CD4-positive, alpha-beta T cell (primary cell): Measurements from ENCODE around the gene POU2AF2. TPM values are rescaled to one million over a fixed set of nuclear protein-coding genes. Genes with fewer than 3 reads are reported as not detected.

ENCODE experiments used
- ATAC-seq: fragments of 200-7000 bp; cut with Tn5 transposase; one replicate; pipeline ENCODE4 v1.10.0; 2022; ENCODE audit warnings: mild to moderate bottlenecking; ENCODE audit not compliant: poor library complexity
- CTCF ChIA-PET: fragments of 350-600 bp; sonication (Branson Sonifier 250); formaldehyde crosslinking; loops from one replicate; lab custom pipeline; 2021; ENCODE audit warnings: antibody characterized with exemption, inconsistent platforms; lab: Charles Lee
- POLR2A ChIA-PET: fragments of 350-600 bp; sonication (Branson Sonifier 250); formaldehyde crosslinking; loops from one replicate; lab custom pipeline; 2021; ENCODE audit warnings: antibody characterized with exemption, inconsistent platforms; lab: Charles Lee
- DNase-seq, 14 experiments: peaks; one replicate each; pipeline ENCODE4 v3.0.0-alpha.2; 2013 to 2020; ENCODE audit warnings: mixed read lengths in 2 of 14
- H3K27ac ChIP-seq, 2 donors: one replicate each; pipeline versions ENCODE4 v1.5.1 to v1.7.0; 2013; ENCODE audit warnings: low read length in 2 of 2, low read depth in 1 of 2, mild to moderate bottlenecking in 1 of 2
- H3K27me3 ChIP-seq, 2 experiments: 1 replicate in 1 of 2; 2 replicates in 1 of 2; pipeline versions ENCODE4 v1.6.1 to v1.7.0; 2013; ENCODE audit warnings: low read length in 2 of 2, control low read depth in 1 of 2, mild to moderate bottlenecking in 1 of 2, moderate library complexity in 1 of 2; ENCODE audit not compliant: insufficient read depth in 2 of 2, control insufficient read depth in 1 of 2
- H3K36me3 ChIP-seq: one replicate; pipeline ENCODE4 v1.6.1; 2013; ENCODE audit warnings: low read length, control low read depth; ENCODE audit not compliant: insufficient read depth
- H3K4me1 ChIP-seq: one replicate; pipeline ENCODE4 v1.6.1; 2013; ENCODE audit warnings: low read length, control low read depth; ENCODE audit not compliant: insufficient read depth
- H3K4me3 ChIP-seq: one replicate; pipeline ENCODE4 v1.5.1; 2013; ENCODE audit warnings: mild to moderate bottlenecking, low read length, moderate library complexity
- H3K9me3 ChIP-seq, 2 experiments: 1 replicate in 1 of 2; 2 replicates in 1 of 2; pipeline versions ENCODE4 v1.6.1 to v1.7.0; 2013; ENCODE audit warnings: low read length in 2 of 2, mild to moderate bottlenecking in 2 of 2, control low read depth in 1 of 2, moderate library complexity in 1 of 2; ENCODE audit not compliant: control insufficient read depth in 1 of 2, insufficient read depth in 1 of 2
- H3K27ac Mint-ChIP-seq: one replicate; pipeline ENCODE4 v1.8.0; 2020; ENCODE audit warnings: mixed read lengths
- H3K27me3 Mint-ChIP-seq: one replicate; pipeline ENCODE4 v1.8.0; 2021; ENCODE audit warnings: mixed read lengths
- H3K36me3 Mint-ChIP-seq: one replicate; pipeline ENCODE4 v1.8.0; 2021; ENCODE audit warnings: low read depth, mixed read lengths
- H3K4me1 Mint-ChIP-seq: one replicate; pipeline ENCODE4 v1.8.0; 2021; ENCODE audit warnings: low read depth, mixed read lengths
- H3K4me3 Mint-ChIP-seq: one replicate; pipeline ENCODE4 v1.8.0; 2020; ENCODE audit warnings: mild to moderate bottlenecking, mixed read lengths
- H3K9me3 Mint-ChIP-seq: one replicate; pipeline ENCODE4 v1.8.0; 2020; ENCODE audit warnings: mixed read lengths
- intact Hi-C, 2 experiments: fragments of 100-400 bp; cut with DNase I in 1 of 2; cut with micrococcal nuclease in 1 of 2; formaldehyde crosslinking; loops; one replicate each; pipeline versions ENCODE4 v1.15.1 to v1.9.0; 2023 to 2025; cut with DNase I, micrococcal nuclease
- total RNA-seq, 174 experiments: library from RNA in 2 of 174; stranded (reverse) in 2 of 174; gene quantifications; one replicate each; pipeline ENCODE4 v1.2.3 and lab custom pipeline; 2021 to 2026
- TF ChIP-seq, protein P1 (sequence below): fragments of 200-600 bp; IDR thresholded peaks from one replicate; pipeline ENCODE4 v1.8.0; 2022; ENCODE audit warnings: antibody characterized with exemption, mild to moderate bottlenecking

The POU2AF2 gene
- total RNA-seq, 2 experiments from 2014 or later: not detected

DNA sequence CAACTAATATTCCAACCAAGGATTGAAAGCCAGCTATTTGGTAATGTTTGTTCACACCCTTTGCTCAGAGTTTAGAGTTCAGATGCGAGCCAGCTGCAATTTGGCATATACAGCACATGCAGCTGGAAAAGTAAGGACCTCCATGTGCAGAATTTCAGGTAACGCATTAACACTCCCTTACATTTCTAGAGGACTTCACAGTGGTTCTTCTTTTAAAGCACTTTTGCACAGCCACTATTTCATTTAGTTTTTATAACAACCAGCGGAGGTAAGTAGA is 56.3 kb downstream of the POU2AF2 start:
- H3K4me1 Mint-ChIP-seq: peaks cover 5% of the 10 kb centered on the region
- peaks cover 6% of the 10 kb centered on the region for H3K4me1 ChIP-seq
- DNase-seq (no peak), ATAC-seq (no peak)
- intact Hi-C loops: loop anchor here in 1 of 2 experiments (5.0 kb wide), 1 partner anchor 1991 kb away; no protein-coding TSS in a partner anchor
- H3K9me3 ChIP-seq: no peaks in the 10 kb centered on the region
- no peak overlapping the region for H3K27ac ChIP-seq
- no peaks in the 10 kb centered on the region for H3K9me3 Mint-ChIP-seq
- POLR2A ChIA-PET: no interaction called here
- TF ChIP-seq, protein P1, sequence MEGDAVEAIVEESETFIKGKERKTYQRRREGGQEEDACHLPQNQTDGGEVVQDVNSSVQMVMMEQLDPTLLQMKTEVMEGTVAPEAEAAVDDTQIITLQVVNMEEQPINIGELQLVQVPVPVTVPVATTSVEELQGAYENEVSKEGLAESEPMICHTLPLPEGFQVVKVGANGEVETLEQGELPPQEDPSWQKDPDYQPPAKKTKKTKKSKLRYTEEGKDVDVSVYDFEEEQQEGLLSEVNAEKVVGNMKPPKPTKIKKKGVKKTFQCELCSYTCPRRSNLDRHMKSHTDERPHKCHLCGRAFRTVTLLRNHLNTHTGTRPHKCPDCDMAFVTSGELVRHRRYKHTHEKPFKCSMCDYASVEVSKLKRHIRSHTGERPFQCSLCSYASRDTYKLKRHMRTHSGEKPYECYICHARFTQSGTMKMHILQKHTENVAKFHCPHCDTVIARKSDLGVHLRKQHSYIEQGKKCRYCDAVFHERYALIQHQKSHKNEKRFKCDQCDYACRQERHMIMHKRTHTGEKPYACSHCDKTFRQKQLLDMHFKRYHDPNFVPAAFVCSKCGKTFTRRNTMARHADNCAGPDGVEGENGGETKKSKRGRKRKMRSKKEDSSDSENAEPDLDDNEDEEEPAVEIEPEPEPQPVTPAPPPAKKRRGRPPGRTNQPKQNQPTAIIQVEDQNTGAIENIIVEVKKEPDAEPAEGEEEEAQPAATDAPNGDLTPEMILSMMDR: no peak
- H3K4me3 Mint-ChIP-seq: no peak overlapping the region
- H3K36me3 Mint-ChIP-seq: no peaks in the 10 kb centered on the region
- H3K36me3 ChIP-seq: no peaks in the 10 kb centered on the region
- CTCF ChIA-PET: no interaction called here
- peaks cover 22 to 32% of the 10 kb centered on the region in 2 experiments for H3K27me3 ChIP-seq
- H3K27ac Mint-ChIP-seq: no peak overlapping the region
- H3K4me3 ChIP-seq: no peak overlapping the region
- H3K27me3 Mint-ChIP-seq: peaks cover 63% of the 10 kb centered on the region

DNA sequence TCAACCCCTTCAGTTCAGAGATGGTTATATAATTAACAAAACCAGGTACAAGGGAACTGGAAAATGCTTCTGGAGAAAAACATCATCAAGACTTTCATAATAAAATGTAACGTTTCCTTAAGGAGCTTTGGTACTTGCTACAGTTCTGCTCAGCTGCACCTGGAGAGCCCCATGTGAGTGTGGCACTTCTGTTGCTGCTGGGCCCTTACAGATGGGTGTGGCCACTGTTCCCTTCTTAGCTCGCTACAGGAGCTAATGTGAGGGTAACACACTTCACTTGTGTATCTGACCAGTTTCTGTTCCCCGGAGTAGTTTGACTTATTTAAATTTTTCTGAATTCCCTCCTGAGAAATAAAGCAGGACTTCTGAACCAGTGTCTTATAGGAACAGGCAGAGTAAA is 56.8 kb downstream of the POU2AF2 start:
- no peaks in the 10 kb centered on the region for H3K9me3 Mint-ChIP-seq
- no peaks in the 10 kb centered on the region for H3K36me3 Mint-ChIP-seq
- H3K4me3 ChIP-seq: no peak overlapping the region
- H3K9me3 ChIP-seq: no peaks in the 10 kb centered on the region
- peaks cover 5% of the 10 kb centered on the region for H3K4me1 Mint-ChIP-seq
- H3K27ac ChIP-seq: no peak overlapping the region
- ChIA-PET POLR2A (no interaction called here), CTCF (no interaction called here)
- peaks cover 22 to 32% of the 10 kb centered on the region in 2 experiments for H3K27me3 ChIP-seq
- intact Hi-C loops: loop anchor here in 1 of 2 experiments (5.0 kb wide), 1 partner anchor 1990 kb away; no protein-coding TSS in a partner anchor
- H3K27ac Mint-ChIP-seq: no peak overlapping the region
- H3K27me3 Mint-ChIP-seq: peaks cover 59% of the 10 kb centered on the region
- H3K36me3 ChIP-seq: no peaks in the 10 kb centered on the region
- ATAC-seq (no peak), DNase-seq (no peak)
- peaks cover 6% of the 10 kb centered on the region for H3K4me1 ChIP-seq
- TF ChIP-seq, protein P1: no peak
- no peak overlapping the region for H3K4me3 Mint-ChIP-seq

DNA sequence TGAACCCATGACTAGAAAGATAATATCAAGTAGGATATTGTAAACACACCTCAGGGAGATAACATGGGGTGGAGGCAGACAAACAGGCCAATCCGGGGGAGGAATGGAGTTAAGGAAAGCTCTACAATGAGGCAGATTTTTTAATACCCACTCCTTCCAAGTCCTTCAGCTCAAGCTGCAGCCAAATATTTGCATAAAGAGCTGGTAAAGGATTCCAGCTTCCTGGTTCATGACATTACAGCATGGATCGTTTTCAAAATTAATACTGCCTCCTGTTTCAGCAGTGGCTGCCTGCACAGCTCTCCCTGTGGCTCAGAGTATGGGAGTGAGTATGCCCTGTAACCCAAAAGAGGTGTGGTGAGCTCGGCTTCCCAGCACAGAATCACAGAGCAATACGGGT is 57.9 kb downstream of the POU2AF2 start:
- Histone ChIP-seq H3K4me1 (peaks cover 6% of the 10 kb centered on the region), H3K27me3 (peaks cover 19 to 27% of the 10 kb centered on the region in 2 experiments), H3K36me3 (no peaks in the 10 kb centered on the region), H3K9me3 (no peaks in the 10 kb centered on the region), H3K4me3 (no peak overlapping the region), H3K27ac (no peak overlapping the region)
- ChIA-PET CTCF (no interaction called here), POLR2A (no interaction called here)
- ATAC-seq (no peak), DNase-seq (no peak)
- intact Hi-C loops: loop anchor here in 1 of 2 experiments (5.0 kb wide), 1 partner anchor 1989 kb away; no protein-coding TSS in a partner anchor
- TF ChIP-seq, protein P1: no peak
- no peak overlapping the region for H3K27ac Mint-ChIP-seq
- H3K4me3 Mint-ChIP-seq: no peak overlapping the region
- H3K4me1 Mint-ChIP-seq: no peaks in the 10 kb centered on the region
- H3K36me3 Mint-ChIP-seq: no peaks in the 10 kb centered on the region
- H3K27me3 Mint-ChIP-seq: peaks cover 57% of the 10 kb centered on the region
- H3K9me3 Mint-ChIP-seq: no peaks in the 10 kb centered on the region
